Erythroblast (primary cell): Measurements from ENCODE around the gene CSTB.

Source experiments
- GATA1 ChIP-seq: IDR thresholded peaks from 2 replicates; pipeline ENCODE4 v1.6.1; 2011; ENCODE audit warnings: low read depth, mild to moderate bottlenecking, control low read depth, low read length, moderate library complexity
- POLR2A ChIP-seq: IDR thresholded peaks from 2 replicates; pipeline ENCODE4 v1.6.1; 2011; ENCODE audit warnings: mild to moderate bottlenecking, low read length

- TF ChIP-seq POLR2A, result no peak
- no peak for TF ChIP-seq GATA1
These were observed 32.2 kb downstream of the CSTB start for GRCh38 chr21:43743947-43744346.
